Colonic mucosa (tissue), 4 donors: ENCODE measurements around the gene ST8SIA2. TPM values are rescaled to one million over a fixed set of nuclear protein-coding genes. Genes with fewer than 3 reads are reported as not detected.

Experiments
- DNase-seq: peaks from one replicate; pipeline ENCODE4 v3.0.0-alpha.2; 2020
- H3K27ac ChIP-seq: fragments of 200-600 bp; one replicate; pipeline ENCODE4 v1.8.0; 2021
- H3K27me3 ChIP-seq: fragments of 200-600 bp; one replicate; pipeline ENCODE4 v1.8.0; 2021
- H3K36me3 ChIP-seq: fragments of 200-600 bp; one replicate; pipeline ENCODE4 v1.8.0; 2021
- H3K4me1 ChIP-seq: fragments of 200-600 bp; one replicate; pipeline ENCODE4 v1.8.0; 2021; ENCODE audit warnings: mild to moderate bottlenecking
- H3K4me3 ChIP-seq: fragments of 200-600 bp; one replicate; pipeline ENCODE4 v1.8.0; 2021
- H3K9ac ChIP-seq, 2 donors: one replicate each; pipeline ENCODE4 v1.7.0; 2013; ENCODE audit warnings: control low read depth in 2 of 2, low read depth in 2 of 2, low read length in 2 of 2
- H3K9me3 ChIP-seq: fragments of 200-600 bp; one replicate; pipeline ENCODE4 v1.8.0; 2021
- CTCF ChIP-seq: fragments of 200-600 bp; IDR thresholded peaks from one replicate; pipeline ENCODE4 v1.8.0; 2022; ENCODE audit warnings: antibody characterized with exemption, mild to moderate bottlenecking
- intact Hi-C: fragments of 100-400 bp; cut with DNase I; formaldehyde crosslinking; loops from one replicate; pipeline ENCODE4 v1.14.1; 2022
- total RNA-seq, 2 donors: library from RNA; stranded (reverse); fragmentation: NEBNext Ultra II Directional in 1 of 2; extraction: Animal tissue kit (Norgen Biotek cat#: 25700) in 1 of 2; gene quantifications; one replicate each; pipeline ENCODE4 v1.2.1, GENCODE V29; 2021
- donor health status: healthy.
- donor health status: DM: no; HTN: no; CAD: no.
- donor health status: DM: no; HTN: no; CAD: no.

ST8SIA2 gene
- total RNA-seq, 2 donors from 2014 or later: 0.25 to 0.42 TPM

DNA sequence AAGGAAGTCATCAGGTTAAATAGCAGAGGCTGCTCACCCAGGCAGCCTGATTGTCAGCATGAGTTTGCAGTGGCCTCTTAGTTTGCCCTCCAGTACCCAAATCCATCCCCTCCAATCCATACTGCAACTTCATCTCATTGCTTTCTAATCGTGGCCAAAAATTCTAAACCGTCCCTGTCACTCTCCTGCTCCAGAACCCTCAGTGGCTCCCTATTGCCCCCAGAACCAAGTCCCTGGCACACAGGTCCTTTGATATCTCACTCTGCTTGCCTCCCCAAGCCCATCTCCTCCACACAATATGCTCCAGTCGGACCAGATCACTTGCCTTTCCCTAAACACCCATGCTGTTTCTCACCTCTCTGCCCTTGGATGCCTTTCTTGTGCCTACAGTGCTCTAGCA, 49.7 kb downstream of the ST8SIA2 start:
- Histone ChIP-seq H3K4me1 (no peaks in the 10 kb centered on the region), H3K27ac (no peak overlapping the region), H3K9ac (no peak overlapping the region), H3K27me3 (no peaks in the 10 kb centered on the region), H3K36me3 (no peaks in the 10 kb centered on the region), H3K4me3 (no peak overlapping the region), H3K9me3 (no peaks in the 10 kb centered on the region)
- DNase-seq: no peak
- intact Hi-C loops: no loop called here
- TF ChIP-seq CTCF: no peak

DNA sequence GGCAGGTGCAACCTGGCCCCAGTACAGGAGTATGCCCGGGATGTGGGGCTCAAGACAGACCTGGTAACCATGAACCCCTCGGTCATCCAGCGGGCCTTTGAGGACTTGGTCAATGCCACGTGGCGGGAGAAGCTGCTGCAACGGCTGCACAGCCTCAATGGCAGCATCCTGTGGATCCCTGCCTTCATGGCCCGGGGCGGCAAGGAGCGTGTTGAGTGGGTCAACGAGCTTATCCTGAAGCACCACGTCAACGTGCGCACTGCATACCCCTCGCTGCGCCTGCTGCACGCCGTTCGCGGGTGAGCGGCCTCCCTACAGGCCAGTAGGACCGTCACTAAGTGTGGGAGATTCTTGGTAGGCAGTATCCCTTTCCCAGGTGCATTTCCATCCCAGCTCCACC, 51.0 kb downstream of the ST8SIA2 start:
- DNase-seq: no peak
- Histone ChIP-seq H3K27ac (no peak overlapping the region), H3K36me3 (no peaks in the 10 kb centered on the region), H3K9ac (no peak overlapping the region), H3K27me3 (no peaks in the 10 kb centered on the region), H3K4me3 (no peak overlapping the region), H3K4me1 (no peaks in the 10 kb centered on the region), H3K9me3 (no peaks in the 10 kb centered on the region)
- intact Hi-C loops: no loop called here
- TF ChIP-seq CTCF: no peak

DNA sequence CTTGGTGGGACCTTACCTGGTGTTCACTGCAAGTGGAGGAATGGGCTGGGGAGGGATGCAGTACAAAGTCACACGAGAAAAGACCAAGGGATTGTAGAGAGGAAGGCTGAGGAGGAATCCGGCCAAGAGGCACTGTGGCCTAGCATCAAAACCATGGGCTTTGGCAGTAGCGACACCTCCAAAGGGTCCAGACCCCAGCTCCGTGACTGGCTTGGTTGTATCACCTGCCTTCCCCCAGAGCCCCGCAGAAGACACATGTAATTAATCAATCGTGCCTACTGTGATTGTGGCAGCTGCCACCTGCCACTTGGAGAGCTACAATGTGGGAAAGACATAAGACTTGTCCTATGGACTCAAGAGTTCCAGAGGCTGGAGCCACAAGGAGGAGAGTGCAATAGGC, 54.7 kb downstream of the ST8SIA2 start:
- H3K9me3 ChIP-seq: no peaks in the 10 kb centered on the region
- no peak overlapping the region for H3K9ac ChIP-seq
- H3K4me1 ChIP-seq: no peaks in the 10 kb centered on the region
- no peak for DNase-seq
- no peaks in the 10 kb centered on the region for H3K36me3 ChIP-seq
- H3K27me3 ChIP-seq: no peaks in the 10 kb centered on the region
- no peak overlapping the region for H3K27ac ChIP-seq
- intact Hi-C loops: no loop called here
- TF ChIP-seq CTCF: no peak
- no peak overlapping the region for H3K4me3 ChIP-seq

DNA sequence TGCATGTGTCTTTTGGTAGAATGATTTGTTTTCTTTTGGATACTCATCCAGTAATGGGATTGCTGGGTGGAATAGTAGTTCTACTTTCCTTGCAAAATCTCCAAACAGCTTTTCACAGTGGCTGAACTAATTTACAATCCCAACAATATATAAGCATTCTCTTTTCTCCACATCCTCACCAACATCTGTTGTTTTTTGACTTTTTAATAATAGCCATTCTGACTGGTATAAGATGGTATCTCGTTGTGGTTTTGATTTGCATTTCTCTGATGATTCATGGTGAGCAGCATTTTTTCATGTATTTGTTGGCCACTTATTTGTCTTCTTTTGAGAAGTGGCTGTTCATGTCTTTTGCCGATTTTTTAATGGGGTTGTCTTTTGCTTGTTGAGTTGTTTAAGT, 55.8 kb downstream of the ST8SIA2 start:
- Histone ChIP-seq H3K27ac (no peak overlapping the region), H3K4me1 (no peaks in the 10 kb centered on the region), H3K27me3 (no peaks in the 10 kb centered on the region), H3K36me3 (no peaks in the 10 kb centered on the region), H3K9ac (no peak overlapping the region), H3K9me3 (no peaks in the 10 kb centered on the region), H3K4me3 (no peak overlapping the region)
- no peak for TF ChIP-seq CTCF
- no peak for DNase-seq
- intact Hi-C loops: no loop called here

DNA sequence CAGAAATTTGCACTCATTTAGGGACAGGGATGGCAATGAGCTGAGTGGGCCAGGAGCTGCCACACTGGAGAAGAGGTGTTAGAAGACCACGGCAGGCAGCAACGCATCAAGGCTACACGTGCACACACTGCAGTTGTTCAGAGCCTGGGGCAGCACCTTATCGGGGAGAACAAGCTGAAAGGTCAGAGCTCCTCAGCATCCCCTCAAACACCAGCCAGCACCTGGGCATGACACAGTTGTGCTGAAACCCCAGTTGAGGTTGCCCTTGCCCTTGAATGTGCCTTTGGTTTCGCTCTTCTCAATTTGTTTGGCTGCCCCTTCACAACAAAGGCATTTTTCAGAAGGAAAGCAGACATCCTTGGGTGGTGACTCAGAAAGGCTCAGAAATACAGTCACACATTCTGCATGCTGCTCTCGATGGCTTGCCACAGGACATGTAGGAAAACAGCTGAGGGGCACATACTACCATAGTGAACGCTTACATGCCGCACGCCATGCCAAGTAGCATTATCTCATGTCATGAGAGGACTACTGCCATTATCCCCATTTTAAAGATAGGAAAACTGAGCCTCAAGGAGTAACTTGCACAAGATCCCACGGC, 57.6 kb downstream of the ST8SIA2 start:
- TF ChIP-seq CTCF: no peak
- Histone ChIP-seq H3K4me3 (no peak overlapping the region), H3K4me1 (no peaks in the 10 kb centered on the region), H3K27ac (no peak overlapping the region), H3K9ac (no peak overlapping the region), H3K9me3 (no peaks in the 10 kb centered on the region), H3K27me3 (no peaks in the 10 kb centered on the region), H3K36me3 (no peaks in the 10 kb centered on the region)
- intact Hi-C loops: no loop called here
- DNase-seq: no peak

GRCh38 chr15:92452143-92452542, 58.5 kb downstream of the ST8SIA2 start:
- no peak for DNase-seq
- Histone ChIP-seq H3K9ac (no peak overlapping the region), H3K27ac (no peak overlapping the region), H3K27me3 (no peaks in the 10 kb centered on the region), H3K4me3 (no peak overlapping the region), H3K9me3 (no peaks in the 10 kb centered on the region), H3K4me1 (no peaks in the 10 kb centered on the region), H3K36me3 (no peaks in the 10 kb centered on the region)
- TF ChIP-seq CTCF: no peak
- intact Hi-C loops: no loop called here
